GM19395 (cell line): ENCODE results near the gene LPP.

ENCODE experiments used
- ATAC-seq: cut with Tn5 transposase; IDR thresholded peaks from one replicate; pipeline ENCODE4 v1.9.1; 2021; ENCODE audit warnings: mild to moderate bottlenecking, moderate library complexity; ENCODE audit not compliant: unreplicated experiment

LPP gene

DNA sequence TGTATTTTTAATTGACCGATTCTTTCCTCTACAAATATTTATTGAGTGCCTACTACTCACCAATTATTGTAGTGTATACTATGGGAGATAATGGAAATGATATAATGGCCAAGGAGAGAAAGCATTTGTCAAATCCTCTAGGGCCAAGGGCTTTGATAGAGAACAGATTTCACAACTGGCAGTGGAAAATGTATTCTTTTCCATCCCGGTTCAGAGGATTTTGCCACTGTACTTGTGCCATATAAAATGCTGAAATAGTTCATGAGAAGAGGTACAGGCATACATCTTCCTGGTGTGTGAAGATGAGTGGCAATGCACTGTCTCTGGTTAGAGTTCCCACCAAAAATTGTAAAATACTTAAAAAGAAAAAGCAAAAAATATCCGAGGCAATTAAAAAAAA is 566.3 kb downstream of the LPP start:
- ATAC-seq, result no peak

DNA sequence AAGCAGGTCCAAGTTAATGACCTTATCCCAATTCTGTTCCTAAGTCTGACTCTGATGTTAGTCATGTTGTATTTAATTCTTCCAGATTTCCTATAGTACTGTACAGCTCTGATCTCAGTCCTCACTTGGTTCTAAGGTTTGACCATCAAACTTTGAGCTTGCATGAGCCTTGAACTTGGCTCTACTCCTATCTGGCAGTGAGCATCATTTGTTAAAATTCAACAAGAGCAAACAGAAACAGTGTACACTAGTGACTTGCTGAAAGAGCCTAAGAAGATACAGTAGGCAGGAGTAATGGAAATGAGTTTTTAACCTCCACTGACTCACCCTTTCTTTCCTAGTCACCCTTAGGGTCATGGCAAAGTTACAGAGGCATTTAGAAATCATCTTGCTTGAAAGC is 566.7 kb downstream of the LPP start:
- no peak for ATAC-seq

DNA sequence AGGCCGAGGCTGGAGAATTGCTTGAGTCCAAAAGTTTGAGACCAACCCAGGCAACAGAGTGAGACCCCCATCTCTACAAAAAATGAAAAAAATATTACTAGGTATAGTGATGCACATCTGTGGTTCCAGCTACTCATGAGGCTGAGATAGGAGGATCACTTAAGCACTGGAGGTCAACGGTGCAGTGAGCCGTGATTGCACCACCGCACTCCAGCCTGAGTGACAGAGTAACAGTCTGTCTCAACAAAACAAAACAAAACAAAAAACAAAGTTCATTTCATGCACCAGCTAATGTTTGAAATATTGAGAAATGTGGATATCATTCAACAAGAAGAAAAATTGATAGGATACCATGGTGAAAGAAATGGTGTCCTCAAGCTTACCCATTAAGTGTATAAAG is 567.4 kb downstream of the LPP start:
- ATAC-seq, result no peak

- no peak for ATAC-seq
Observed at GRCh38 chr3:188721990-188722389, 568.0 kb downstream of the LPP start.

DNA sequence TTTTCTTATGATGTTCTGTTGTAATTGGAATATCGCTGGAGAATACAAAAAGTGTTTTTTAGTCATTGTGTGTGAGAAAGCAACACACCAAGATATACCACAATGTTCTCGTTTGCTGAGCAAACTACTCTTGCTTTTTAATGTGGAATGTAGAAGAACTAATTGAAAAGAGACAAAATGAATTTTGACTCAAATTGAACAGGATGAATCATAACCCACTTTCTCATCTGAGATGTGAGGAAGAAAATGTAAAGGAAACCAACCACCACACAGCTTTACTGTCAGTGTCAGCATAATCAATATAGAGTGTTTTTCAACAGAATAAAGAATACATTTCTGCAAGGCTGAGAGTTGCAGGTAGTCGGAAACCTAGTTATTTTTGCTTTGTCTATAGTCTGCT is 569.0 kb downstream of the LPP start:
- ATAC-seq, result no peak

DNA sequence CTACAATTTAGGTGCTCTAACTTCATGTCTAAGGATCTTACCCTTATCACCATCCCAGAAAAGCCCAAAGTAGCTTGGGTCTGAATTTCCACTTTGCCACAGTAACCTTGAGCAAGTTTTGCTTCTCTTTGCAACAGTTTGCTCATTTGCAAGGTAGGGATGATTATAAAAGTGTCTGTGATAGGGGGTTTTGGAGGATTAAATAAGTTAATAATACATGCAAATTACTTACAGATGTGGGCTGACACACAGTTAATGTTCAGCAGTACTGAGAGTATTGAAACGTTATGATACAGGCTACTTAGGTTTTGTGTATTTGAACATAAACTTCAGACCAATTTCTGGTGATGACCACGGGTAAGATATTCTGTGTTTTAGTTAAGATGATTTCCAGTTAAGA is 573.1 kb downstream of the LPP start:
- no peak for ATAC-seq

DNA sequence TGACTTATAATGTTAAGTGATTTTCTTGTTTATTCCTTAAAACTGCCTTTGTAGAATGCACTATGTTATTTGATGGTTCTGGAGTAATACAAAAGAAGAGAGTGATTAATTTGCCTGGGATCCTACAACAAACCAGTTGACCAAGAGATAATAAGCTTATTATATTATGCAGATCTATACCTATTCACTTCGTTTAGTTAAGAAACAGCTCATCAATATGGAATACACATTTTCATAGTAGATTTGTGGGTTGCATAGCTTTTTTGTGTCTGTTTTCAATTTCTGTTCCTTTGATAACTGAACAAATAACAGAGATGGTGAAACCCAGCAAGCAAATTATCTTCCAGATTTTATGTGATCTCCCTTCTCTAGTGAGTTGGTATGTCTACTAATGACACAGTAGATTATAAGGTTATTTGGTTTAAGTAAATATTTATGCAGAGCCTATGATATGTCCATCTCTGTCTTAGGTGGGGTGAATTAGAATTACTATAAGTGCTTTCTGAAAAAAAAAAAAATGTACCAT is 574.5 kb downstream of the LPP start:
- ATAC-seq, result no peak

DNA sequence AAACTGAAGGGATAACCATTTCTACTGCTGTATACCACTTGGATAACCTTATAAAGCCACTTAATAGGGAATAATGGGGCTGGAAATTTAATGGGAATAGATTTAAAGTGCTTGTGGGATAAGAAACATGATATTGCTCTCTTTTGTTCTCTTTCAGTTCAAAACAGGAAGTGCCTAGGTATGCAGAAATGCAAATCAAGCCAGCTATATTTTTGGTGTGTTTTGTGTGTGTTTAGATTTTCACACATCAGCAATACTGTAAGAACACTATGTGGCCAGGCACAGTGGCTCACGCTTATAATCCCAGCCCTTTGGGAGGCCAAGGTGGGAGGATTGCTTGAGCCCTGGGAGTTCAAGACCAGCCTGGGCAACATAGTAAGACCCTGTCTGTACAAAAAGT is 575.5 kb downstream of the LPP start:
- no peak for ATAC-seq

- ATAC-seq, result no peak
Observed at GRCh38 chr3:188734395-188734794, 580.4 kb downstream of the LPP start.

DNA sequence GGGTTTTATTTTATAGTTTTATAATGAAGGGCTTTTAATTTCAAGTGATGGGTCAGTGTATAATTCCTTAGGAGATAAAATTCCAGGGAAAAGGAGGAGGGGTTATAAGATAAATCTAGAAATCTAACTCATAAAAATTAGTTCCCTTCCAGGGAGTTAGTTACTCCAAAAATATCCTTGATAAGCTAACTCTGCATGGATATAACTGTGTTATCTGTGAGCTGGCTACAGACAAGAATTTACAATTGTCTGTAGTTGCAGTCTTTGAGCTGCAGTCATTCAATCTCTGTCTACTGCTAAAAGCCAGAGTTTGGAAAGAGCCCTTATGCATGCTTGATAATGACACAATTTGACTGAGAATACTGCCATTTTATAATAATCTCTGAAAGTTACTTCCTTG is 585.6 kb downstream of the LPP start:
- no peak for ATAC-seq

- no peak for ATAC-seq
Observed at GRCh38 chr3:188740010-188740409, 586.1 kb downstream of the LPP start.

- ATAC-seq, result no peak
Observed at GRCh38 chr3:188742755-188743550, 589.0 kb downstream of the LPP start.

GRCh38 chr3:188744166-188744565 is 590.2 kb downstream of the LPP start:
- ATAC-seq, result no peak

DNA sequence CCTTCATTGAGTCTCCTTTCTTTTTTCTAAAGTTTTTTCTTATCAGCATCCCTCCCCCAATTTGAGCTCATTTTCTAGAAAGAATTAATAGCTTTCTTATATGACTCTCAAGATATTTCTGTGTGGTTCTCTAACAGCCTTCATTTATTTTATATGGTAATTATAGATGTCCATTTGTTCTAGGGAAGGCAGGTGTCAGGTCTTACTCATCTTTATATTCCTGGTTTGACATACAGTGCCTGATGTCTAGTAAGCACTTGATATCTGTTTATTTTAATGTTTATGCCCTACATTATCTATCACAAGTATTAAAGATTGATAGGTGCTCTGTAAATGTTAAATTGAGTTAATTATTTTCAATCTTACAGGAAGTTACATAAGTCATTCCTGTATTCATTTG is 591.1 kb downstream of the LPP start:
- ATAC-seq, result no peak

- ATAC-seq, result no peak
Observed at GRCh38 chr3:188746291-188746783, 592.4 kb downstream of the LPP start.

GRCh38 chr3:188747489-188747888 is 593.5 kb downstream of the LPP start:
- no peak for ATAC-seq

- peak; percentile 55 for ATAC-seq
Observed at GRCh38 chr3:188749010-188749617, 595.2 kb downstream of the LPP start.

DNA sequence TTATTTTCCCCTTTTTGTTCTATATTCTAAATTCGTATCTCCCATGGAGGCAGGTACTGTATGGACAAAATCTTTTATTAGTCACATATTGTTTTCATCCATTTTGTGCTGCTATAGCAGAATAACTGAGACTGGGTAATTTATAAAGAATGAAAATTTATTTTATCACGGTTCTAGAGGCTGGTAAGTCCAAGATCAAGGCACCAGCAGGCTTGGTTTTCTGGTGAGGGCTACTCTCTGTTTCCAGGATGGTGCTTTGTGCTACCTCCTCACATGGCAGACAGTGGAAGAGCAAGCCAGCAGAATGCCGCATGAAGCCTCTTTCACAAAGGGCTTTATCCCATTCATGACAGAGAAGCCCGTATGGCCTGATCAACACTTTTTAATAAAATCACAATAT is 595.9 kb downstream of the LPP start:
- no peak for ATAC-seq

DNA sequence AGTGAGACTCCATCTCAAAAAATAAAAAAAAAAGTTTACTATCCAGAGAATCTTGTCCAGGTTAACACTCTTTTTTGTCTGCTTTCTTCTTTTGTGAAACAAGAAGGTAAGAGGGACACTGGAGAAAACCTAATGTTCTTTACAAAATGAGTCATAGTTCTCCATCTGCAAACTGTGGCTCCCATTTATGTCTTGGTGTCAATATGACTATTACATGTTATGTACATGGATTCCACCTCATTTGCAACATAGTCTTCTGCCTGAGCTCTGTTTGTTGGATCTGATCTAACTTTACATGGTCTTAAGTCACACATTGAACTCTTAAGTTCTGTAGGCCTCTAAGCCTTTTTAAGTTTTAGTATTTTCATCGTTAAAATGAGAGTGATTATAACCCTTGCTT is 596.7 kb downstream of the LPP start:
- no peak for ATAC-seq

DNA sequence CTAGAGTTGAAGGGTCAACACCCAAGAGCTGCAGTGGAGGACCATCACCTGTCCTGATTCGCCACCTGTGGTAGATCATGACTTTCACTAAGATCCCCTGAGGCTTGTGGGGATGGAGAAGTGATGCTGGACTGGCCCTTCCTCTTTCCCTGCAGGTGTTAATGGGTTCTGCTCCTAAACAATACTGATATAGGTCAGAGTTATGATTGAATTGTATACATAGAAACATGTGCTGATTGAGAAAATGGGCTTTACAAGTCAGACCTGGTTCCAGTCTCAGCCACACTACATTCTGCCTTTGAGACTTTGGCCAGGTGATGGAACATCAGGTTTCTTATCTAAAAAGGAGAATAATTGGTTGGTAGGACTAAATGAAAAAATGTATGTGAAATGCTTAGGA is 598.9 kb downstream of the LPP start:
- ATAC-seq, result peak; percentile 29

DNA sequence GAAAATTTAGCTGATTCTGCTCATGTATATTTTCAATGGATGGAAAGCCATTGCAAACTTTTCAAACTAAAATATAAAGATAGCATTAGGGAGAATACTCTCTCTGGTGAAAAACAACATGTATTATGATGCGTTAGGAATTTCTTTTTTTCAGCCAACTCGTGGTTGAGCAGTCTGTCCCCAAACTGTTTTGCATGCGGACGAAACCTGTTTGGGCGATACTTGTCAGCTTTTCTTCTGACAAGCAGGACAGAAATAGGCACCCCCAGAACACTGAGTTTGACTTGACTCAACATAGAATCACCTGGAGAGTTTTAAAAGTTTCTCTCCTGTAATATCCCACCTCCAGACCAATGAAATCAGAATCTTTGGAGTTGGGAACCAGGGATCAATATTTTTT is 600.3 kb downstream of the LPP start:
- no peak for ATAC-seq

DNA sequence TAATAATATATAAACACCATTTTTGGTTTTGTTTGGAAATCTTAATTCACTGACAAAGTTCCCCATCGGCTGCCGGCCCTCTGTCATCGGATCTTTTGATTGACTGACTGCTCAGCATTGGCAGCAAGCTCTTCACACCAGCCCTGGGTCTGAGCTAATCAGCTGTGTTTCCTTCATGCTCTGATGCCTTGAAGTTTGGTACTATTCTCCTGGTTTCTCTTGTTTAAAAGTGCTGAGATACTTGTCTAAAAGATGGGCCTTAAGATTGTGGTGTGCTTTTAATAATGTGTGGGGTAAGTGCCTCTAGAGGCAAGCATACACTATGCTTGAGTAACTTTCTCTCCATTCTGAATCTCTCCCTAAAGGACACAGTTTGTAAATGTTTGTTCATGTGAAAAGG is 602.3 kb downstream of the LPP start:
- no peak for ATAC-seq
